HUES64 (cell line): ENCODE results near the gene WNT4.

Experiments used
- H3K27ac ChIP-seq: 2 replicates; pipeline ENCODE4 v1.7.0; 2013; ENCODE audit warnings: low read depth, low read length, inconsistent platforms
- H3K27me3 ChIP-seq: 2 replicates; pipeline ENCODE4 v1.6.1; 2013; ENCODE audit warnings: mild to moderate bottlenecking, low read length; ENCODE audit not compliant: insufficient read depth
- H3K36me3 ChIP-seq: 2 replicates; pipeline ENCODE4 v1.6.1; 2013; ENCODE audit warnings: mild to moderate bottlenecking, low read length; ENCODE audit not compliant: insufficient read depth
- H3K4me1 ChIP-seq: 2 replicates; pipeline ENCODE4 v1.6.1; 2013; ENCODE audit warnings: mild to moderate bottlenecking, low read length, moderate library complexity; ENCODE audit not compliant: insufficient read depth
- H3K4me3 ChIP-seq: 2 replicates; pipeline ENCODE4 v1.5.1; 2013; ENCODE audit warnings: mild to moderate bottlenecking, low read length, moderate library complexity
- H3K9ac ChIP-seq: 2 replicates; pipeline ENCODE4 v1.6.1; 2013; ENCODE audit warnings: mild to moderate bottlenecking, low read depth, low read length
- H3K9me3 ChIP-seq: 2 replicates; pipeline ENCODE4 v1.6.1; 2013; ENCODE audit warnings: low read depth, low read length; ENCODE audit not compliant: insufficient read depth
- WGBS: fragments of 150-250, 120-280 bp; methylation state at CpG from one replicate; pipeline ENCODE4 v1.1.7; 2013; ENCODE audit warnings: missing lambda C conversion rate; 5-methylcytosine and 5-hydroxymethylcytosine counted together

WNT4 gene

GRCh38 chr1:22139066-22139594 is 3.8 kb downstream of the WNT4 start:
- WGBS = 90% methylated on average over 15 of the region's 15 CpGs
- Histone ChIP-seq H3K27me3 (peaks cover 39% of the 10 kb centered on the region), H3K4me3 (no peak overlapping the region), H3K36me3 (no peaks in the 10 kb centered on the region), H3K9me3 (no peaks in the 10 kb centered on the region), H3K9ac (no peak overlapping the region), H3K4me1 (peaks cover 27% of the 10 kb centered on the region), H3K27ac (no peak overlapping the region)

DNA sequence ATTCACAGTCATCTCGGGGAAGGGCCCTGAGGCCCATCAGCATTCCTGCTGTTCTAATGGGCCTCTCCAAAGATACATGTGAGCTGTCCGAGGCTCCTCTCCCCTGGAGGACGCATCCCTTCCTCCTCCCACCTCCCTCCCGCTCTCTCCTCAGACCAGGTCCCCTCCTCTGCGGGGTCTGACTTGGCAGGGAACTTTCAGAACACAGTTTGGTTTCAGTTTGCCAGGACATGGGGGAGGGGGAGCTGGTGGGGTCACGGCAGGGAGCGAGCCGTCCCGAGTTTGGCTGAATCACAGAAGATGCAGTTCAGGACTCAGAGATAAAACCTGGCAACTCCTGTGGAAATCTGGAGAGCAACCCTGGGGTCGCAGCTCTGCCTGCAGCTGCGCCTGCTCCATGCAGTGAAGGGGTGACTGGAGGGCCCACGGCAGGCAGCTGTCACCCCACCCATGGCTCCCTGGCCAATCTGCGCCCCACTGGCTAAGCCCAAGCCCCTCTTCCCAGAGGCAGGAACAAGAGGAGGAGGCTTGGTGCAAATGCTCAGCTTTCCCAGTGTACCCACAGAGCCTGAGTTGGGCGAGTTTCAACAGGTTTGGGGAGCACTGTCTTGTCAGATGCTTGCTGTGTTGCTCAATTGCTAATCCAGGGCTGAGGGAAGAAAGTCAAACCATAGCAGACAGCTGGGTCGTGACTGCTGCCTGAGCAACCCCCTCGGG is 5.7 kb downstream of the WNT4 start:
- WGBS = 40% methylated on average over 16 of the region's 16 CpGs
- Histone ChIP-seq H3K36me3 (no peaks in the 10 kb centered on the region), H3K9ac (no peak overlapping the region), H3K4me1 (peaks cover 33% of the 10 kb centered on the region), H3K27ac (no peak overlapping the region), H3K9me3 (no peaks in the 10 kb centered on the region), H3K4me3 (no peak overlapping the region), H3K27me3 (peaks cover 30% of the 10 kb centered on the region)

DNA sequence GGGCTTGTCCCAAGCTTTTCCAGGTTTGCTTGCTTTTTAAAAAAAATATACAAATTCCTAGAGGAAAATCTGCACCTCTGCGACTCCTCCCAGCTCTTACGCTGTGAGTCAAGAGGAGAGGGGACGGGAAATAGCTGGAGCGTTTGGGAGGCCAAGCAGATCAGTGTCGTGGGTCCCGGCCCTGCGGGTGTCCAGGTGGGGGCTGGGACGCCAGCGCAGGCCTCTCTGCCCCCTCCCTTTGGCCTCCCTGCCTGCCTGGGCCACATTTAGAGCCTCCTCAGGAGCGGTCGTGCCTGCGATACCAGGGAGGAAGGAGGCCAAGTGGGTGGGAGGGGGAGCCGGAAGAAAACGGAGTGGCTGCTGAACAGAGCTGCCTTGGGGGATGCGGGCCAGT is 9.0 kb downstream of the WNT4 start:
- Histone ChIP-seq H3K27ac (no peak overlapping the region), H3K36me3 (no peaks in the 10 kb centered on the region), H3K4me1 (peaks cover 17% of the 10 kb centered on the region), H3K9me3 (no peaks in the 10 kb centered on the region), H3K27me3 (peaks cover 3% of the 10 kb centered on the region), H3K9ac (no peak overlapping the region), H3K4me3 (no peak overlapping the region)
- 18% methylated on average over 15 of the region's 15 CpGs for WGBS

GRCh38 chr1:22133247-22133930 is 9.5 kb downstream of the WNT4 start:
- Histone ChIP-seq H3K9ac (no peak overlapping the region), H3K27ac (no peak overlapping the region), H3K36me3 (no peaks in the 10 kb centered on the region), H3K4me3 (no peak overlapping the region), H3K27me3 (peaks cover 3% of the 10 kb centered on the region), H3K4me1 (peaks cover 17% of the 10 kb centered on the region), H3K9me3 (no peaks in the 10 kb centered on the region)
- WGBS = 51% methylated on average over 16 of the region's 16 CpGs

GRCh38 chr1:22132517-22133235 is 10.2 kb downstream of the WNT4 start:
- 89% methylated on average over 15 of the region's 15 CpGs for WGBS
- Histone ChIP-seq H3K27me3 (peaks cover 3% of the 10 kb centered on the region), H3K36me3 (no peaks in the 10 kb centered on the region), H3K4me3 (no peak overlapping the region), H3K27ac (no peak overlapping the region), H3K4me1 (peaks cover 17% of the 10 kb centered on the region), H3K9me3 (no peaks in the 10 kb centered on the region), H3K9ac (no peak overlapping the region)

DNA sequence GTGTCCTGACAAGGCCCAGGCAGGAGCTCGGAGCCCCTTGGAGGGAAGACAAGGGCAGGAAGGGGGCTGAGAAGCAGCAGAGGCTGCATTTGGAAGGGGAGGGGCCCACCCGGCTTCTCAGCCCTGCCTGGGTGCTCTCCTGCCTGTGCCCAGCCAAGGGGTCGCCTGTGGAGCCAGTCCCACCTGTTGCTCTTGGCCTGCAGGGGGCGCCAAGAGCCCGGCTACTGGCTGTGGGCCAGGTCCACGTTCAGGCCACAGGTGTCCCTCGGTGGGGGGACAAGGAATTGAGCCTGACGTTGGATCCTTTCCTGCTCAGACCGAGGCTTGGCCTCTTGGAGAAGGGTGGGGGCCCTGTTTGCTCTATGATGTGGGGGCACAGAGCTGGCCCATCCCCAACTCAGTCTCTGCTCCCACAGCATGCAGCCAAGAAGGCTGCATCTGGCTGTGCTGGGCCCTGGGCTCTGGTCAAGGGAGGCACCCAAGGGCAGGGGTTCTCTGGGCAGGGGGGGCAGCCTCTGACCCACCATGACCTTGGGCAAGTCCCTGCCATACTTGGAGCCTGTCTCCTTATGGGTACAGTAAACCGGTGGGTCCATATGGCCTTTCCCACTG is 10.9 kb downstream of the WNT4 start:
- Histone ChIP-seq H3K4me1 (peaks cover 12% of the 10 kb centered on the region), H3K9me3 (no peaks in the 10 kb centered on the region), H3K9ac (no peak overlapping the region), H3K36me3 (no peaks in the 10 kb centered on the region), H3K27ac (no peak overlapping the region), H3K27me3 (peaks cover 3% of the 10 kb centered on the region), H3K4me3 (no peak overlapping the region)
- 24% methylated on average over 10 of the region's 10 CpGs for WGBS

DNA sequence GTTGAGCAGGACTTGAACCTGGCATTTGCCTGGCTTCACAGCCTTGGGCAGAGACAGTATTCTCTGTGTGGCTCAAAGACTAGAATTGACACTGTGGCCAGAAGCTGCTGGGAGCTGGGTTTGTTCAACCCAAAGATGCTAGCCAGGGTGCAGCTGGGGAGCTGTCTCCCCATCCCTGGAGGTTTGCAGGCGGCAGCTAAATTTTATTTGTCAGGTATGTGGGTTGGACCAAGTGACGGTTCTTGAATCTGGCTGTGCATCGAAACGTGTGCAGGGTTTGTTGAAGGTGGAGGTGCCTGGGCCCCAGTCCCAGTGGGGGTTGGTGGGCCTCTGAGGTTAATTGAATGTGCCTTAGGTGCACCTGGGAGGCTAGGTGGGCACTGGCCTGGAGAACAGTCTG is 11.8 kb downstream of the WNT4 start:
- Histone ChIP-seq H3K9ac (no peak overlapping the region), H3K27ac (no peak overlapping the region), H3K4me1 (peaks cover 6% of the 10 kb centered on the region), H3K9me3 (no peaks in the 10 kb centered on the region), H3K4me3 (no peak overlapping the region), H3K36me3 (no peaks in the 10 kb centered on the region), H3K27me3 (peaks cover 3% of the 10 kb centered on the region)
- WGBS = 94% methylated on average over 4 of the region's 4 CpGs

GRCh38 chr1:22129501-22130117 is 13.3 kb downstream of the WNT4 start:
- no peak overlapping the region for H3K9ac ChIP-seq
- 93% methylated on average over 29 of the region's 29 CpGs for WGBS

GRCh38 chr1:22128392-22128791 is 14.5 kb downstream of the WNT4 start:
- Histone ChIP-seq H3K27ac (no peak overlapping the region), H3K4me1 (peaks cover under 1% of the 10 kb centered on the region; the same call in 1 of the 2 replicates), H3K4me3 (no peak overlapping the region), H3K27me3 (no peaks in the 10 kb centered on the region), H3K36me3 (no peaks in the 10 kb centered on the region), H3K9me3 (no peaks in the 10 kb centered on the region), H3K9ac (no peak overlapping the region)
- 87% methylated on average over 12 of the region's 12 CpGs for WGBS

More at GRCh38 chr1:22129501-22130117, 13.3 kb downstream of the WNT4 start:
- Histone ChIP-seq H3K27ac (no peak overlapping the region), H3K27me3 (peaks cover 3% of the 10 kb centered on the region), H3K36me3 (no peaks in the 10 kb centered on the region), H3K4me3 (no peak overlapping the region), H3K4me1 (peaks cover 6% of the 10 kb centered on the region), H3K9me3 (no peaks in the 10 kb centered on the region)

- Histone ChIP-seq H3K4me3 (no peak overlapping the region), H3K36me3 (no peaks in the 10 kb centered on the region), H3K27ac (no peak overlapping the region), H3K27me3 (no peaks in the 10 kb centered on the region), H3K9me3 (no peaks in the 10 kb centered on the region), H3K9ac (no peak overlapping the region), H3K4me1 (0 out of 2 replicates have a peak, but pooled peaks cover 2% of the 10 kb centered on the region)
- WGBS = 73% methylated on average over 2 of the region's 3 CpGs
These were observed 15.2 kb downstream of the WNT4 start for GRCh38 chr1:22127731-22128130.
